ENCODE results near the gene TMEM41B.

GRCh38 chr11:9285850-9286587 is 28.4 kb downstream of the TMEM41B start:
- TF ChIP-seq CTCF (IDR thresholded peaks at IDR 0.05) = no peak
- no peak for TF ChIP-seq POLR2A (IDR thresholded peaks at IDR 0.05)
